Germinal center (tissue), 1 donor: ENCODE data around the gene B3GNT4.
"Not testable (repeated sequence)": the region's sequence is repeated elsewhere in the genome, so short reads cannot be mapped to it uniquely, and the experiment has no call there.

Experiments
- DNase-seq: peaks from one replicate; pipeline ENCODE4 v3.0.0; 2012; ENCODE audit warnings: mixed read lengths, low spot score

The B3GNT4 gene

DNA sequence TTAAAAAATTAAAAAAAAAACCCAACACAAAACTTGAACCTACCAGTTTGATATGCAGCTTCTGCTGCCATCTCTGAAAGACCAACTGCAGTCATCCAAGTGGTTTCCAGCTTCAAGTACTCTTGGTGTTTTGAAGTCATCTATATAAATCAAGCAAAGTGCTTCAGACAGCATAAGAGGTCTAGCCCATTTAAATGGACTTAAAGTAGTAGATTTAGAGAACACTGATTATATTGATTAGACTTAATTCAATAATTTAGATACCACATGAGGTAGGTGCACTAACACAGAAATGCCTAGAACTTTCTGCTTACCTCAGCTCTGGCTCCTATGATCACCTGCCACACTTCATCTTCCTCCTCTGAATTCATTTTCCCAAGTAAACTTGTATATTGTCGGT is 12.9 kb downstream of the B3GNT4 start:
- no peak for DNase-seq

DNA sequence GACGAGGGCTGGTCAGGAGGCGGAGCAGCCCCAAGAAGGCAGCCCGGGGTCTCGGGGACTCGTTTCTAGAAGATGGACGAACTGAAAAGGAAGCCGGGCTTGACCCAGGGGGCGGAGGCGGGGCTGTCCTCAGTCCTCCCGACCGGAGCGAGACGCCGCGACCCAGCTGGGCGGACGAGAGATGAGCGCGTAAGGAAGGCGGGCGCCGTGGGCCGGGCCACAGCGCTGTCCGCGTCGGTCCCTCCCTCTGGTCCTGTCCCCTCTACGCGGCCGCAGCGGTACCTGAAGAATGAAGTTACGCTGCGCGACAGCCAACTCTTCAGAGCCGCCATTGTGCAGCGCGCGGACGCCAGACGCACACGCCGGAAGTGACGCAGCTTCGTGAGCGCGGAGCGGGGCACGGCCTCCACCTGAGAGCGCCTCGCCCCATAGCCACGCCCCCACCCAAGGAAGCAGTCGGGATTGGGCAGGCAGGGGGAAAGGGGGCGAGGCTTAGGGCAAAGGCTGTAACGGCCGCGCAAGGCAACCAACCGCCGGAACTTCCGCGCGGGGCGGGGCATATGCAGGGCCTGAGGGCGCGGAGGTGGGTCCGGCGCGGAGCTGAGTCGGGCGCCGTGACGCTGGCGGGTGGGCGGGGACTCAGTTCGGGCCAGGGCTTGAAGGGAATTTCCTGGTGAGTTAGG is 22.3 kb downstream of the B3GNT4 start, which contains the start of gene DIABLO:
Gene DIABLO, minus strand, starts transcription at position 370 of the 683 bp plus-strand sequence. Its CDS starts 38 bp downstream, at position 332.
- DNase-seq: peak; percentile 97

DNA sequence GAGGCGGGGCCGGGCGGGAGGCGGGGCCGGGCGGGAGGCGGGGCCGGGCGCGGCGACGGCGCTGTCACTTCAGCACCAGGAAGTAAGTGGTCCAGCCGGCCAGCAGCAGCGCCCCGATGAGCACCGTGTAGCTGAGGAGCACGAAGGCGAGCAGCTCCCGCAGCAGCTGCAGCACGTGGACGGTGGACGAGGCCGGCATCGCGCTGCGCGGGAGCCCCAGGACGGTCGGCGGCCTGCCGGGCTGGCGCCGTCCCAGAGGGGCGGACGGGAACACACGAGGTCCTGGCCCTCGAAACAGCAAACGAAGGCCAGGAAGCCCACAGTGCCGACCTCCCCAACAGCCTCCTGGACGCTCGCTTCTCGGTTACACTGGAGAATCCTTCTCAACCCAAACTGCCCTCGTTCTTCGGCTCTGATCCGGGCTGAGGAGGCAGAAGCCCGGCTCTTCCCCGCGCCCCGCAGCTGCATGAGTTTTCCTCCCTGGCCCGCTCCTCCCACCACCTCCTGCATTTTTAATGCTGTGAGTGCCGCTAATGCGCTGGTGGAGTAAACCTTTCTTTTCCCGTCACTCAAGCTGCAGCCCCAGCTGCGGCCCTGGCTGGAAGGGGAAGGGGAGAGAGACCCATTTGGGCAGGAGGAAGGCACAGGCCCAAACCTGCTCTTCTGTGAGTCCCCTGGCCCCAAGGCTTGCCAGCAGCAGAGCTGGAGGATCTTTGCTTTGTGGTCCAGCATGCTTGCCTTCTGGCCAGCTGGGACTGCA is 23.0 kb downstream of the B3GNT4 start:
- DNase-seq: no peak

DNA sequence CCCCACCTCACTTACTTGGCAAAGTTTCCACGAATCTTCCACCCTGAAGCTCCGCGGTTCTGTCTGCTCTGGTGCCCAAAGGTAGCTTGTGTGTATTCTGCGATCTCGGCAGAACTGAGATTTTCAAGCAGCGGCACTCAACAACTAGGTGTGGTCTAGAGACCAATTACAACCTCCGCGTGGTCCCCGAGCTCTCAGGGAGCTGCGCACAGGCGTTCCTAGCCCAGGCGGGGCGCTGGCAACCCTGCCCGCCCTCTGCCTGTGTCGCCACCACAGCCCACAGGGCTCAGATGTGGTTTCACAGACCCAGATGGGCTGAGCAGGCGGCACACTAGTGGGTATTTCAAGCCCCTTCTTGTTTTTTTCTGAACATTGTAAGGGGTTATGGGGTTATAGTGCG is 23.8 kb downstream of the B3GNT4 start:
- DNase-seq: no peak

DNA sequence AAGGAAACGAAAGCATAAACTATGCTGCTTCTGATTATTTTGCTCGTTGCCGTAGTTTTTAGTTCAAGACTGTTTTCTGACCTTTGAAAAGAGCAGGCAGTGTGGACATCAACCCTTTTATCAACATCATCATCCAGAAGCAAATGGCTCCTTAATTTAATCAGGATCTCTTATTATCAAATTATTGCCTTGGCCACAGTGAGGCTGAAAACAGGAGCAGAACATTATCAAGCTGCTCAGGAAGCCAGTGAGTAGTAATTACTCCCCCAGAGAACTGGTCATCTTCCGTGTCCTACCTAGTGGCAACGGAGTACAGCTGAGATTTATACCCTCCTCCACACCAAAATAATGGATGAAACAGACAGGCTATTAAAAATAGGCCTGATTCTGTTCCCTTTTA is 24.6 kb downstream of the B3GNT4 start:
- DNase-seq: no peak

DNA sequence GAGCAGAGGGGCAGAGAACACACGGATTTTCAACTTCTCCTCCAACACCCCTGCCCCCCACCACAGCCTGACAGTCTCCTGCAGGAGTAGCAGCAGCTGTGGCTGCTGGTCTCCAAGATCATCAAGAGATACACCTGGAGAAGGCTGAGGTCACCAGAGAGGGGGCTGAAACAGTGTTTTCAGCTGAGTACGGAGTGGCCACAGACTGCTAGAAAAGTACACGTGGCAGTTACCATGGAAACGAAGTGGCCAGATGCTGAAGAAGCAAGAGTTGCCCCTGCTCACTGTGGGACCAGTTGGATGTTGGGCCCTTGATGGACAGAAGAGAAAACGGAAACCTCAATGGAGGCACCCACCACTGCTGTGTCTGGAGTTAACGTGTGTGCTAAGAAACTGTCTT is 27.3 kb downstream of the B3GNT4 start:
- no peak for DNase-seq

DNA sequence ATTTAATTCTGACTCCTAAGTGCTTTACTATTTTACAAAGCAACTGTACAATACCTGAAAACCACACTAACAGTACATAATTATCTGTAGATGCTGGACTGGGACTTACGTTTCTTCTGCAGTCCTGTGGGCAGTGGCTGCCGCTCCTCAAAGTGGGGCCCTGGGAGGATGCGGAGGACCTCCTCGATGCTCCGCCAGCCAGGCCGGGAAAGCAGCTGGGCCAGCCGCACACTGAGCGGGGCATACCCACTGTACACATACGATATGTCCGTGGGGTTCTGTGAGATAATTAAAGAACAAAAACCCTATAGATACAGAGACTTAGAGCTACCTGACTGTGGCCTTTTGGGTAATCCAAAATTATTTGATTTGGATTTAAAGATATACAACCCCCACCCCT is 29.2 kb downstream of the B3GNT4 start:
- no peak for DNase-seq

DNA sequence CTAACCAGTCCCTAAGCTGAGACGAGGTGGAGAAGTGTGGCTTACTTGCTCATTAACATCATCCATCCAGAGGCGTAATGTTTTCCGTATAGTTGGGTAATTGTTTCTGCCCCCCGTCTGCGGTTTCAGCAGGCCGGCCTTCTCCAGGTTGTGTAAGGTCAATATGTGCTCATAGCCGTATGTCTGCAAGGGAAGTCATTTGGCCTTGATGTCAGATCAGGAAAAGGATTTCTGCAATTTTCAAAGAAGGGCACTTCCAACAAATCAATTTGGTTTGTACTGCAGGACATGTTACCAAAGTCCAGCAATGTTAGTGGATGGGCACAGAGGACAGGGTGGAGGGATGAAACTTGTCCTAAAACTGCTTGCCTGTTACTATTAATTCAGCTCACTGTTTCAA is 32.2 kb downstream of the B3GNT4 start:
- DNase-seq: no peak

DNA sequence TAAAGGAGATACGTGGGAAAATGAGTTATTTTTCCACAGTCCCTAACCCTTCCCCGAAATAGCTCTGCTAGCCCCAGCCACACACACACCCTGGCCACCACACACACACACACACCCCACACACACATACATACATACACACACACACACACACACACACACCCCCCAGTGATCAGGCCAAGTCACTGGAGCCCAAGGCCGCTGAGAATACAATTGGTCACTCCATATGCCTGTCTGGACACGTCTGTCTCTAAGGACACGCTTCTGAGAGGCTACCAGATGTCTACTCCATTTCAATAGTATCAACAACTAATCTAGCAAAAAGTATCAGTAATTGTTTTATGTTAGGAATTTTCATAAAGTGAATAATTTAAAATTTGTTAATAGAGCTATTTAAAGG is 35.4 kb downstream of the B3GNT4 start:
- no peak for DNase-seq

DNA sequence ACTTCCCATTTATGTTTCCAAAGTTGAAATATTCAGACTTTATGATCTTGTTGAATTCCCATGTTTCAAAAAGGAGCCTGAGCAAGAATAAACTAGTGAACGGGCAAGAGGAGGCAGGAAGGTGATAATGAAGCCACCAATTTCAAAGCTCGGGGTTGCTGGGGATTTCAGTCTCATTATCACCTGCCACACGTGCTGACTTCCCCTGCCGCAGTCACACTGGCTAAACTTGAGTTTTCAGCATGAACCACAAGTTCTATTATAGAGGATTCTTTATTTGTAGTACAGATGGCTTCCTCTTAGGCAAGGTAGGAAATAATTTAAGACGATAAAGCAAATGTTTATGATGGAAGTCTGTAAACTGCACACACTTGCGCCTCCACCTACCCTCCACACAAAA is 40.5 kb downstream of the B3GNT4 start:
- DNase-seq: no peak

DNA sequence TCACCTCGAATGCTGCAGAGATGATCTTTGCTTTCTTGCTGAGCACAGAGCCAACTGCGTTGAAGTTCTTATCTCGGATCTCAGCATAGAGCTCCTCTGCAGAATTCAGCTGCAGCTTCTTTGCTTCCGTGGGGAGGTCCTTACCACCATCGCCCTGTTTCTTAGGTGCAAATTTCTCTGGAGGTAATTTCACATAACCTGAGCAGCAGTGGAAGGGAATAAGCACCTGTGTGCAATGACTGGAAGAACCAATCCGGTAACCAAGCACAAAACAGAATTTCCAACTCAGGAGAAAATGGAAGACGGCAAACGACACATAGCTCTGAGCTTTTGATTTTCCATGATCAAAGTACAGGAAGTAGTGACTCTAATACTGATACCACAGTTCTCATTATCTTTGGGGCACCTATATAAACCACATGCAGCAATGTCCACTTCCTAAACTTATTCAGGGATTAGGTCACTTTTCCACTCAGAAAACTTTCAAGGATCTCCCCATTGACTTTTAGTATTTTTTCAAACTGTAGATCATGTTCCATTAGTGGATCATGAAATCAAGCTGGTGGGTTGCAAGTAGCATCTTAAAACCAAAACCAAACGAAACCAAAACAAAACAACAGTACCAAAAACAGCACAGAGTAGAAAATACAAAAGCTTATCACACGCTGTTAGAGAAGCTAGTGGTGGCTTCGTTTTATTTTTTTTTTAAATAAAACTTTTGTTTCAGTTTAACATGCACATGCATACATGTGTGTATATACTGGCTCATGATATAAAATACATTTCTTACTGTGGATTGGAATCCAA is 41.3 kb downstream of the B3GNT4 start:
- DNase-seq: no peak

DNA sequence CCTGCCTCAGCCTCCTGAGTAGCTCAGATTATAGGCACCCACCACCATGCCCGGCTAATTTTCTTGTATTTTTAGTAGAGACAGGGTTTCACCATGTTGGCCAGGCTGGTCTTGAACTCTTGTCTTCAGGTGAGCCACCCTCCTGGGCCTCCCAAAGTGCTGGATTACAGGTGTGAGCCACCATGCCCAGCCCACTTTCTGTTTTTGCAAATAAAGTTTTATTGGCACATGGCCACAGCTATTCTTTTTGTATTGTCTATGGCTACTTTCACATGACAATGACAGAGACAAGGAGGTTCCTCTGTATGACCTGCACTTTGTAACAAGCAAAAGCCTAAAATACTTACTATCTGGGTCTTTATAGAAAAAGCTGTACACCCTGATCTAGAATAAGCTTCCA is 42.0 kb downstream of the B3GNT4 start:
- DNase-seq: no peak

DNA sequence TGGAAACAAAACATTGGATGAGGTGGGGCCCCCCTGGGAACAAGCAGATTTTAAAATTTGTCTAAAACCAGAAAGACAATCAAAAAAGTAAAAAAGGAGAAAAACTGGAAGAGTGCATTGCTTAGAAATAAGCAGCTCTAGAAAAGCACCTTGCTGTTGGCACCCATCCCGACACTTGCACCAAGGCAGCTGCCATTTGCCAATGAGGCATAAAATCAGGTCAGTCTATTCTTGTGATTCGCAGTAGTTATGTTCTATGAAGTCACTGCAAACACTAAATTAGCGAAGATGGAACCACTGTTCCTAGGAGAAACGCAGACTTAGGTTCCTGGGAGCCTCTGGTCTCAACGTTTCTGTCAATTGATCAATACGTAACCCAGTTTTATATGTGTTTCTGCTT is 46.5 kb downstream of the B3GNT4 start:
- DNase-seq: no peak

DNA sequence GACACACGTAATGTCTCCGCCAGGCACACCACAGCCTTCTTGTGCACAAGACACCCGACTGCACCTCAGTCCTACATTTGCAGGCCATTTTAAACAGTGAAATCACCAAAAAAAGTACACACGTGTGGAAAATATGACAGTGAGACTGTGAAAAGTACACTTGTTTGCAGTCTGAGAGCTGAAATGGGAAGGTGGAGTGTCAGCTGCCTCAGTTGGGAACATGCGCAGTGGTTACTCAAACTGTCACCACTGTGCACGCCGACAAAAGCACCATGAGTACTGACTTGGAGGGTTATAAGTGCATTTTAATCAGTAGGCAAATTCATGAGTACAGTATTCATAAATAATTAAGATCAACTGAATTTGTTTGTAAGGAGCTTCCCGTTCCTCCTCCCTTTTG is 47.0 kb downstream of the B3GNT4 start:
- no peak for DNase-seq

DNA sequence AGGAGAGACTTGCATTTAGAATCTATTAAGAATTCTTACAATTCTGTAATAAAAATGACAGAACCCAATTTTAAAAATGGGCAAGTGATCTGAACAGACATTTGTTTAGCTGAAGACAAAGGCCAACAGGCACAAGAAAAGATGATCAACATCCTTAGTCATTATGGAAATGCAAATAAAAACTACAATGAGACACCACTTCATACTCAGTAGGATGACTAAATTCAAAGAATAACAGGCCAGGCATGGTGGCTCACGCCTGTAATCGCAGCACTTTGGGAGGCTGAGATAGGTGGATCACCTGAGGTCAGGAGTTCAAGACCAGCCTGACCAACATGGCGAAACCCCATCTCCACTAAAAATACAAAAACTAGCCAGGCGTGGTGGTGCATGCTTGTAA is 55.0 kb downstream of the B3GNT4 start:
- DNase-seq: not testable (repeated sequence)
